CD4-positive, alpha-beta T cell treated with Interferon gamma for 1 hour (primary cell): ENCODE measurements around the gene CD59.
A peak's percentile ranks its signal among the peaks of the same experiment; 100 is the strongest.

Source experiments
- DNase-seq: peaks from one replicate; pipeline ENCODE4 v3.0.0-alpha.2; 2020

Gene CD59, protein sequence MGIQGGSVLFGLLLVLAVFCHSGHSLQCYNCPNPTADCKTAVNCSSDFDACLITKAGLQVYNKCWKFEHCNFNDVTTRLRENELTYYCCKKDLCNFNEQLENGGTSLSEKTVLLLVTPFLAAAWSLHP

DNA sequence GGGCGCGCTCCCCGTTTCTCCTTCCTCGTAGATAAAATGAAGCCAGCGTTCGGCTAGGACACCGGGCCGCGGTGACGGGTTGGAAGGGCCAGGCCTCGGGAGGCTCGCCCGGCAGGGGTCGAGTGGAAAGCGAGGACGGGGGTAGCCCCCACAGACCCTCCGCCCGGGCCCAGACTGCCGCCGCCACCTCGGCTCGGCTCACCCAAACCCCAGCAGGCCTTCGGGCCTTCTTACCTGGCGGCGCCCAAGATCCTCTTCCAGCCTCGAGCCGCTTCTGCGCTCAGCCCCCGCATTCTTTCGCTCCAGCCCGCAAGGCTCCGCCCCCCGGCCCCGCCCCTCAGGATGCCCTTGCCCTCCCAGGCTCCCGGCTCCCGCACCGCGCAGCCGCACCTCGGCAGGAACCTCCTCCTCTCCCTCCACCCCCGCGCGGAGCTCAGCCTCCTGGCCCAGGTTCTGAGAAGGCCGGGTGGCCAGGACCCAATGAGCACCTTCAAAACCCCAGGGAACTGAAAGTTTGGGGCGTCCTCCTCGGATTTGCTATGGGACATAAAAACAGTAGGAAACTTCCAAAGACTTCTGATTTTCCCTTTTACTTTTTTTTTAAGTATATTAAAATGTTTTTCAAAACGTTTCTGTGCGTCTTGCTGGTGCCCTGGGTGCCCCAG, at the start of gene CD59:
TSS of gene CD59 (minus strand) at position 276 of the 665 bp plus-strand sequence. CDS start 13,978 bp downstream, outside the sequence.
- peak; percentile 88 for DNase-seq

DNA sequence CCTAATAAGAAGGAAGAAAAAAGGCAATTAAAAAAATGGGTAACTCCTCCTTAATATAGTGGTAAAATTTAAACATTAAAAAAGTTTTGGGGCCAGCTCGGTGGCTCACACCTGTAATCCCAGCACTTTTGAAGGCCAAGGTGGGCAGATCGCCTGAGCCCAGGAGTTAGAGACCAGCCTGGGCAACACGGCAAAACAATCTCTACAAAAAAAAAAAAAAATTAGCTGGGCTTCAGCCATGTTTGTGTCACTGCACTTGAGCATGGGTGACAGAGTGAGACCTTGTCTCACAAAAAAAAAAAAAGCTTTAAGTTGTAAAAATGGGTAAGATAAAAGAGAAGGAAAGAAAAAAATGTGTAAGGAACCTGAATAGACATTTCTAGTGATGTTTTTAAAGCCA, 49.4 kb upstream of the CD59 start:
- no peak for DNase-seq

DNA sequence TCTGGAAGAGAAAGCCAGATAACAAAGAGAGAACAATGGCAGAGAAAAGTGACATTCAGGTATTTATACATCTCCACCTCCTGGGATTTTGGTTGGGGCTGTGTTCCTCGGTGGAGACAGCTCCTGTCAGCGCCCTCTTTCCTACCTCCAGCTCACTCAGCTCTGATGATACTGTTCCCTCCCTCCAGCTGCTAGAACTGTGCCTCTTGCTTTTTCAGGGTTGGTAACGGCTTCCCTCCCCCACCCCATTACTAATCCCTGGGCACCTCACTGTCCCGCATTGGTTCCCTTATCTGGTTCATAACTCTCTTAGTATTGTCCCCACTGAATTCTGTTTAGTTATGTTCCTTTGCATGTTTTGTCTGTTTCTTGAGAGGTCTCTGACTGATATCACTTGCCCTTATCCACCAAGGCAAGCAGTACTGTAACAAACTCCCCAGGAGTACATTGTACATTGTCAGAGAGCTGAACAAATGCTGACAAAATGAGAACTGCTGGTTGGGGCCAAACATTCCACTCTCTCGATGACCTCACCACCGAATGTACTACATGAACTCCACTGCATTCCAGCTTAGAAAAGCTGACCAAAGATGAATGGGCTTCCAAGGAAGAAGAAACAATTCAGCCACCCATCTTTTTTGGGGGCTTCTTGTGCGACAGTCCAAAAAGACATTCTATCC, 43.8 kb upstream of the CD59 start:
- DNase-seq = no peak

DNA sequence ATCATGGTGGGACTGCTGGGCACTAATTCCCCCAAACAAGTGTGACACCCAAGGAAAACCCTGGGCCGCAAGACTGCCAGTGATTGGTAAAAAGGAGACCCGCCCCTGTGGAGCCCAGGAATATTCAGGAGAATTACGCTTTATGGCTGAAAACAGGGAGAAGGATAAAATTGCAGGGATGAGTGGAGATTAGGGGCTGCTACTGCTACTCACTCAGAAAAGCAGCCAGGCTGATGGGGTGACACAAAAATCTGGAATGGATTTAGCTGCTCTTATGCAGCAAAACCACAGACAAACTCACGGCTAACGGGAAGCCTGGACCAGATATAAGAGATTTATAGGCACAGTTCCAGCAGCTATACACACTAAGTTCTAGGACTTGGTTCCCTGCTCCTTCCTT, 42.5 kb upstream of the CD59 start:
- no peak for DNase-seq

DNA sequence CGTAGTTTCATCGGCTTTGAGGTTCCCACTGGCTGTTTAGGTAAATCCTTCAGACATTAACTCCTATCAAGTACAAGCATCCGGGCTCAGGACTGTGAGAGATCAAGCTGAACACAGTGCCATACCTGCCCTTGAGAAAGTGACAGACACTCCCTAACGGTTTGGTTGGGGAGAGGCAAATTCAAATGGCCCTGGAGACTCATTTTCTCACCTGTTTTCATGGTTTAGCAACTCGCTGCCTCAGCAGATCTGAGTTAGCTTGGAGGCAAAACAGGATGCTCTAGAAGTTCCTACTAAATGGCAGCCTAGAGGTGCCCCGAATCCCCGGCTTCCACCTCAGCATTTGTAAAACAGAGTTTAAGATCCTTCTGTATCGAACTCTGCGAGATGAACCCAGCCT, 41.7 kb upstream of the CD59 start:
- no peak for DNase-seq

DNA sequence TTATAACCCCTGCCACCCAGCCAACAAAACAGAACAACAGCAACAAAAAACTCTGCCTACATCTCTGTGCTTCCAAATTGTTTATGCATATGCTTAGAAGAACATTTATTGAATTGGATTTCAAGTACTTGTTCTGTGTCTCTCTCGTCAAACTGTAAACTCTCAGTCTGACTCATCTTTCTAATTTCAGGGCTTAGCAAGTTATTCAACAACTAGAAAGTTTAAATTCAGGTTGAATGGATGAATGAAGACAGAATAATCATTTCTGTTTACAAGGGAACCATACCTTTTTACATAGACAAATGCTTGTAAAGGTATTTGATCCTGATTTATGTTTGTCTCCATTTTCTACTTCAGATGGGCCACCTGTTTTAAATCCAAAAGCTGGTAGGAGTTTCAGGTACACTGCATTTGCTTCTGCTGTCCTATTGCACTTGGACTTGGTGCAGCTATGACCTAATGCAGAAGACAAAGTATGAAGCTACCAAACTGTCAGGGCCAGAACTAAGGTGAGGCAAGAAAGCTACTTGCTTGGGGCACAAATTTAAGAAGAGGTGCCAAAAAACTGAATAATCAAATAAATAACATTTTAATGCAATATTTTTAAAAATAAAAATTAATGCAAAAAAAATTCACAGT, 39.7 kb upstream of the CD59 start:
- DNase-seq = no peak

DNA sequence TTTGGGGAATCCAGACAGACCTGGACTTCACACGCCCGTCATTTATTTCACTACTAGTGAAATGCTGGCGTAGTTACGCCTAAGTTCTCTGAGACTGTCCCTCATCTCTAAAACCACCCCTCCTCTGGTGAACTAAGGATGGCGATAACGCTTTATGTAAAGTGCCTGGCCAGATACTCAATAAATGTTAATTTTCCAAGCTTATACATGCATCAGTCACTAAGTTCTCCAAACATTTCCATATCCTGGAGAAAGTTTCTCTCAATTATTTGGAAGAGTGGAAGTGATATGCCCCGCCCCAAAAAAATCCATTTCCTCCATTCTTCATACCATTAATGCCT, 39.2 kb upstream of the CD59 start:
- DNase-seq = no peak

DNA sequence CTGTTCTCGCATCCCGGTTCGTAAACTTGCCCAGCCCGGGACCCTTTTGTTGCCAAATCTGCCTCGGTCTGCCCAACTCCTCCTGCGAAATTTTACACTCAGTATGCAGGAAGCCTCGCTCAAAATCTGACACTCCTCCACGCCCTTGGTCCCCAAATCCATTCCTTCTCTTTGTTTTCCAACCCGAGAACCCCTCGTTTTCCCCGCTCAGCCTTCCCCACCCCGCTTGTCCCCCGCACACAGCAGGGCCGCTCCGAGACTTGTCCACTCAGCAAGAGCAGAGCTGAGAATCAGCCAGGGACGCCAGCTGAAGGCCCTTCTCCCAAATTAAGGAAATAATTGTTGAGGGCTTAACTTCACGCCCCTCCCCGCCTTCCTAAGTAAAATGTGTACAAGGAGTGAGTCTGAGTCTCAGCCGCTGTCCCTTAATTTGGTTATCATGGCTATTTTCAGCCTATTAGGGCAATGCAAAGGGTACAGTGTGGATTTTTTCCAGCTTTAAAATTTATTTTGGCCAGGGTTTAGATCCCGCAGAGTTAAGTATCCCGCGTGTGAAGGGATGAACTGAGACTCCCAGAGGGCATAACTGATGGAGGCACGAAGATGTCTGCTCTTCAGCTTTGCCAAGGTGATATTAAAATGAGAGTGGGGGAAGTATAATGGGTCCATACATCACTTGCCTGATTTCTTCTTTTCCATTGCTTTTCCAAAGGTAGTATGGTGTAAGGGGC, 38.7 kb upstream of the CD59 start:
- DNase-seq = no peak

DNA sequence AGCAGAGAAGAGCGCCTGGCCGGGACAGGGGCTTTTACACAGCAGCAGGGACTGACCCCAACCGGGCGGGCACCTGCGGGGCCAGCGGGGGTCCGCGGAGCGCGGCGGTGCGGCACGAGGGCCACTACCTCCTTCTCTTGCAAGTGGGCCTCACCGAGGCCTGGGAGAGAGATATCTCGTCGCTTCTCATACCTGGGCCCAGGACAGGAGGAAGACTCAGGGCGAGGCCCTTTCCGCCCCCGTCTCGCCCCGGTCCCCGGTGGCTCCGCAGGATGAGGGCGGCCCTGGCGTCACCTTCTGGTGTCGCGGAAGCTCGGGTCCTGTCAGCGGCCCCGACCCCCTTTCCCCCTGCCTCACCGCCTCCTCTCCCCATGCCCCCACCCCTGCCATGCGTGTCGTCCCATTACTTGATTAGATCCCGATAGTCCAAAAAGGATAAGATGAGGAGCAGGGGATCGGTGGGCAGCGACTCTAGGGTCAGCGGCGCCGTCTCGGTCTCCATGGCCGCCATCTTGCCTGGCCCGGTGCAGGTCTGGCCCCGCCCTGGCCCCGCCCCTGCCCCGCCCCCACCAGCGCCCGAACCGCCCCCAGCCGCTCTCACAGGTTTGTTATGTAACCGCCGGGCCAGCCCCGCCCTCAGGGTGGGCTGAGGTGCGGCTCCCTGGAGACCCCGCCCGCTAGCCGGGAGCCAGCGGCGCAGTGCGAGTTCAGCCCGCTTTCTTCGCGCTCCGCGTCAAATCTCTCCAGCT, 37.9 kb upstream of the CD59 start, which contains the start of gene FBXO3:
TSS of gene FBXO3 (minus strand) at position 534 of the 749 bp plus-strand sequence. CDS start at position 511, 23 bp downstream.
- DNase-seq = peak; percentile 89

DNA sequence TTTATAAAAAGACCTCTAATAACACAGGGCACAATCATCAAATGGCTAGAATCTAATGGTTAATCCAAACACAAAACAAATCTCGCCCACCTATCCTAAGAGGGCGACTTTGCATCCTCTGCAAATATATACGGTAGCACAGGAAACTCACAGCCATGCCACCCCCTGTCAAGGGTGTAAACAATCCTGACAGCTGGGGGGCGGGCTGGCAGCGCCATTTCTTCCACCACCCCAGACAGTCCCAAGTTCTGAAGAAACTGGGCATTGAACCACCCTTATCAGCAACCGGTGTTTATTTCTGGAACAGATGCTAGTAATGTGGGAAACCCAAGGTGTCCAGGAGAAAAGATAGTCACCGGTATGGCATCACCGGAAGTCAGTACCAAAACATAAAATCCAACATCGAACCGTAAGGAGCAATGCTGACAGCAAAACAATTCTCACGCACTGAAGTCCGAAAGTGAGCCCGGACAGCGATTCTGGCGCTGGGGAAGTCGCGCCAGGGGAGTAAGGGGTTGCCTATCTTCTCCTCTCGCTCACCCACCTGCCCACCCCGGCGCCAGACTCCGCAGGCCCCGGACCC, 37.3 kb upstream of the CD59 start:
- DNase-seq = no peak

DNA sequence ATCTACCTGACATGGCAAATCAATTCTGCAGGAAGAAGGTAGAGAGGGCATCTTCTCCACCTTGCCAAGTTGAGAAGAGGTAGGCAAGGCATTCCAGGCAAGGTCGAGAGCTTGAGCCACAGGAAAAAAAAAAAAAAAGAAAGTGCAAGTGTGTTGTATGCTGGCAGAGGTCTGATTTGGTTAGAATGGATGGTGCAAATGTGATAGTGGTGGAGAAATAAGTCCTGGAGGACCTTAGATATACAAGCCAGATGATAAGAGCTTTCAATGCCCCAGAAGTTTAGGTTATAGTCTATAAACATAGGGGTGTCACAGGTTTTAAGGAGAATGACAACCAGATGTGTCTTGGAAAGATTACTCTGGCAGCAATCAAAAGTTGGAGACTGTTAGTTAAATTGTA, 36.6 kb upstream of the CD59 start:
- no peak for DNase-seq

DNA sequence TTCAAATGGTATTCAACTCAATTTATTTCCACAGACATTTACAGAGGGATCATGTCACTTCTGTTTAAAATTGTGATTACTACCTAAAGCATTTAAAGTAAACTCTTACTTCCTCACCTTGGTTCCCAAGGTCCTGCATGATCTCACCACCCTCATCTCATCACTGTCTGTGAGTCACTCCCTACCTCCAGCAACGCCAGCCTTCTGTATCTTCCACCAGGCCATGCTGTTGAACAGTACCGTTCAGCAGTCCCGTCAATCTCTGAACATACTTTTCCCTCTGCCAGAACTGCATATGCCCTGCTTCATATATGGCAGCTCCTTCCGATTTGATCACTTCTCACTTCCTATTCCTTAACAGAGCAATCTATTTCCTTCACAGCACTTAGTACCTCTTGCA, 36.1 kb upstream of the CD59 start:
- no peak for DNase-seq

DNA sequence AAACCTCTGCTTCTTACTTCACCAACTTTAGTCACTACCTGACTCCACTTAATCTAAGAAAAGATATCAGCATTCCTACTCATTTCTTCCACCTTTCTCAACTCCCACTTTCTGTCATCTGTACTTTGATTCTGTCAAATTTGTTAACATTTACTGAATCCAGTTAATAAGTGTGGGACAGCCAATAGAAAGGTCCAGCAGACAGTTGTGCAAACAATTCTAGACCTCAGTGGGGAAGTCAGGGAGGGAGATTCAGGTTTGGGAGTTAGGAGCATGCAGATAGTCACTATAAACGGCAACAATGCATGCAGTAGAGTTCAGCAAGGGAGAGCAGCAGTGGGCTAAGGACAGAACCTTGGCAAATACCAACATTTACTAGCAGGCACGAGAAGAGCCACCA, 34.0 kb upstream of the CD59 start:
- DNase-seq = no peak

DNA sequence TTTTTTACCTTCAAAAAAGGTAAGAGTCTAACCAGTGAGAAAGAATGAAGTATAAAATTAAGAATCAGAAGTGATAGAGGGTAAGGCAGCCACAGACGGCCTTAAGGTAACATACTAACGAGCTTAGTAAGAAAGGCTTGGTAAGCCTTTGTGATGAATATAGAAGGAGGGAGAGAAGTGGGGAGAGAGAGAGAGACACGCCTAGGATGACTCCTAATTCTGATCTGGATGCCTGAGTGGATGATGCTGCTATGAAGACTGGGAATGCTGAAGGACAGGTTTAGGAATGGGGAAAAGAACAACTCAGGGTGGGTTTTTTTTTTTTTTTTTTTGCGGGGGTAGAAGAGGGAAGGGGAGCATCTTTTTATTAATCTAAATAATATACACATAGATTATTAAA, 33.3 kb upstream of the CD59 start:
- no peak for DNase-seq

DNA sequence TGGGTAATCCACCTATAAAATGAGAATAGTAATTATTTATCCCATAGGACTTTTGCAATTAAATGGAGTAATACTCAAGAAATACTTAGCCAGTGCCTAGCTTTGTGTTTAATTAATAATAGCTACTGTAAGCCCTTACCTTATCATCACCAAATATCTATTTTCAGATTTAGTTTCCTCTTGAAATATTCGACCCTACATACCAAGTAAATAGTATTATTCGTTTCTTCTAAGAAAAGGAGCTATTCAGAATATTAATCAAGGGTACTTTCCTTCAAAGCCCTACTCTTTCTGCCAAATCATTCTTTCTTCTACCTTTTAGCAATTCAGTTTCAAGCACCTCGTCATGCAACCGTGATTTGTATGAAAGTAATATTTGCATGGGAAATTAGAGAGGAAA, 31.4 kb upstream of the CD59 start:
- no peak for DNase-seq

DNA sequence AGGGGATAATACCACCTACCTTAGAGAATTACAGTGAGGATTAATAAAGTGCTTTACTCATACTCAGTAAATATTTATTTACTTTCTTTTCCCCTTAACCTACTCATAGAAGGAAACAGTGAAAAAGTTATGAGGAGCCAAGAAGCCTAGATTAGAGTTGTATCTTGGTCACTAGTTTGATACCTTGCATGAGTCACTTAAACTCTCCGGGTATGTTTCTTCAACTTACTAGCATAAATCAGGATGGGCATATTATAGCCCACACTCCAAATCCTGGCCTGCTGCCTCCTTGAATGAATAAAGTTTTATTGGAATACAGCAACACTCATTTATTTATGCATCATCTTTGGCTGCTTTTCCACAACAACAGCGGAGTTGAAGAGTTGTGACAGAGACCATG, 29.9 kb upstream of the CD59 start:
- no peak for DNase-seq

DNA sequence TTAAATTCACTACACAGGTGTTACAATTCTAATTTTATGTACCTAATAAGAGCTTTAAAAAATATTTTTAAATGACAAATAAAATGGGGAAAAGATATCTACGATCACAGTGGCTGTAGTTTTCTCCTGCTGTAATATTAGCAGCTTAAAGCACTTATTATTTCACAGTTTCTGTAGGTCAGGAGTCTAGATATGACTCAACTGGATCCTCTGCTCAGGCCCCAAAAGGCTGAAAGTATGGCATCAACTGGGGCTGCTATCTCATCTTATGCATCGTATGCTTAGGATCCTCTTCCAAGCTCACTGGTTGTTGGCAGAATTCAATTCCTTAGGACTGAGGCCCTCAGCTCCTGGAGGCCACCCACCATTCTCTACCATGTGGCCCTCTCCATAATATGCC, 25.2 kb upstream of the CD59 start:
- DNase-seq = no peak

DNA sequence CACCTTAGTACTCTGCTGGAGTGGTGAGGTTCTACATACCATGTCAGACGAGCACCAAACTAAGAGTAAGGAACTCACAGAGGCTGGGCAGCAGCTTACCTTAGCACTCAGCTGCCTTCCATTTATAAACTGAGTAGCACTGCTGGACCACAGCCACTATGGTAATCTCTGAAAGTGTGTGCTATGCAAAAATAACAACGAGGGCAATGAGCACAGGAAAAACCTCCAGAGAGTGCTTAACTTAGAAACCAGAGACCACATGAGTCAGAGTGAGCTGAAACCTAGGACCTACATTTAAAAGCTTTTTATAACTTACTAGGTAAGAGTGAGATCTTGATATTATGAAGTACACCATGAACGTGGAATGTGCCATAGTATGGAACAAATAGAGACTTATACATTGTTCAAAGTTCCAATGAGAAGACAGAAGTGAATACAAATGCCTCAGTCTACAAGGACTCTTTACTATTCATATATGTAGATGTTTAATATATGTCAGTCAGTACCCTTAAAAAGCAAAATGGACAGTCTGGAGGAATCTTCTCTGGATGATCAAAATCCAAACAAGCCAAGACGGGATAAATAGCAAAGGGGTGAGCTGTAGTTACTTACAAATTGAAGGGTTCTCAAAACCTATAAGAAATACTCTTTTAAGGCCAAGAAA, 17.2 kb upstream of the CD59 start:
- DNase-seq = no peak

DNA sequence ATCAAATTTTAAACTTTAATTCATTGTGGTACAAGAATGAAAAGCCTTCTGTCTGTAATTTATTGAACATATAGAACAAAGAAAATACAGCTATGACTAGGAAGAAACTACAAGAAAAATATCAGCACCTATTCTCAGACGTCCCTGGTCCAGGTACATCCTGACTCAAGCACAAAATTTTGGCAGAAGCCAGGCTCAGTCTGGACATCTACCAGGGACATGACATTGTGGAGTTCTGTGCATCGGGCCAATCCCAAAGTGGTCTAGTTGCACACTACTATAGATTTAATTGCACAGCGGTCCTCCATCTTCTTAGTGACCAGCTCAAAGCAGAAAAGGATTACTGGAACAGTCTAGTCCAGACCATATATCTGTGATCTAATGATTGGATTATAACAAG, 15.7 kb upstream of the CD59 start:
- no peak for DNase-seq

DNA sequence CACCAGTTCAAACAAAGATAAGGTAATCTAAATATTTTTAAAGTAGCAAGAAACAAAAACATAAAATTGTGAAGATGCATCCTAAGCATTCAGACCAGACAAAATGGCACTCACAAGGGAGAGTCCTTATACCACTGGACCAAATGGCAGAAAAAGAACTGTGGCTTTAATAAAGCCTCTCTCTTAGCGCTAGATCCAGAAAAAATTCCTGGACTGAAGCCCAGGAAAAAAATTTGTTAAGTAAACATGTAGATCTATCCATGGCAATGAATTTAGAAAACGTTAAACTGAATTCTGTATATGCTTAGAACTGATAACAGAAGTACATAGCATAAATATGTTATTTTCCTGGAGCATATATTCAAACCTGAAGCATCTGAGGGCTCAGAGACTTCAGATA, 11.8 kb upstream of the CD59 start:
- DNase-seq = no peak

DNA sequence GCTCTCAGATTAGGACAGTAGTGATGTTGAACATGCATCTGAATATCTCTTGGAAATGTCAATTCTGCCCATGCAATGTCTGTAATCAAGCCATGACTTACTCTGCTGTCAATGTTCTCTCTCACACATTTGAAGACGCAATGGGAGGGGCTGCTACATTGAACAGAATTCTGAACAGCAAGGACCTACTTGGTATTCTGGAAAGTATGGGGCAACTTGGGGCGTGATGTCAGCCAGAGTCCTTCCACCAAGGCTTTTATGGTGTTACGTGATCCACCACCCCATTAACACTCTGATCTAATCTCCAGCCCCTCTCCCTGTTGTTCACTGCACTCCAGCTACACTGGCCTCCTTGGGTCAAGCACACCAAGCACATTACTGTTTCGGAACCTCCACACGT, 7.1 kb upstream of the CD59 start:
- no peak for DNase-seq
